ENCODE measurements around the gene PTPRC.
"Not testable (repeated sequence)": the region's sequence is repeated elsewhere in the genome, so short reads cannot be mapped to it uniquely, and the experiment has no call there.

PTPRC gene, protein sequence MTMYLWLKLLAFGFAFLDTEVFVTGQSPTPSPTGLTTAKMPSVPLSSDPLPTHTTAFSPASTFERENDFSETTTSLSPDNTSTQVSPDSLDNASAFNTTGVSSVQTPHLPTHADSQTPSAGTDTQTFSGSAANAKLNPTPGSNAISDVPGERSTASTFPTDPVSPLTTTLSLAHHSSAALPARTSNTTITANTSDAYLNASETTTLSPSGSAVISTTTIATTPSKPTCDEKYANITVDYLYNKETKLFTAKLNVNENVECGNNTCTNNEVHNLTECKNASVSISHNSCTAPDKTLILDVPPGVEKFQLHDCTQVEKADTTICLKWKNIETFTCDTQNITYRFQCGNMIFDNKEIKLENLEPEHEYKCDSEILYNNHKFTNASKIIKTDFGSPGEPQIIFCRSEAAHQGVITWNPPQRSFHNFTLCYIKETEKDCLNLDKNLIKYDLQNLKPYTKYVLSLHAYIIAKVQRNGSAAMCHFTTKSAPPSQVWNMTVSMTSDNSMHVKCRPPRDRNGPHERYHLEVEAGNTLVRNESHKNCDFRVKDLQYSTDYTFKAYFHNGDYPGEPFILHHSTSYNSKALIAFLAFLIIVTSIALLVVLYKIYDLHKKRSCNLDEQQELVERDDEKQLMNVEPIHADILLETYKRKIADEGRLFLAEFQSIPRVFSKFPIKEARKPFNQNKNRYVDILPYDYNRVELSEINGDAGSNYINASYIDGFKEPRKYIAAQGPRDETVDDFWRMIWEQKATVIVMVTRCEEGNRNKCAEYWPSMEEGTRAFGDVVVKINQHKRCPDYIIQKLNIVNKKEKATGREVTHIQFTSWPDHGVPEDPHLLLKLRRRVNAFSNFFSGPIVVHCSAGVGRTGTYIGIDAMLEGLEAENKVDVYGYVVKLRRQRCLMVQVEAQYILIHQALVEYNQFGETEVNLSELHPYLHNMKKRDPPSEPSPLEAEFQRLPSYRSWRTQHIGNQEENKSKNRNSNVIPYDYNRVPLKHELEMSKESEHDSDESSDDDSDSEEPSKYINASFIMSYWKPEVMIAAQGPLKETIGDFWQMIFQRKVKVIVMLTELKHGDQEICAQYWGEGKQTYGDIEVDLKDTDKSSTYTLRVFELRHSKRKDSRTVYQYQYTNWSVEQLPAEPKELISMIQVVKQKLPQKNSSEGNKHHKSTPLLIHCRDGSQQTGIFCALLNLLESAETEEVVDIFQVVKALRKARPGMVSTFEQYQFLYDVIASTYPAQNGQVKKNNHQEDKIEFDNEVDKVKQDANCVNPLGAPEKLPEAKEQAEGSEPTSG (N-terminal part only)

DNA sequence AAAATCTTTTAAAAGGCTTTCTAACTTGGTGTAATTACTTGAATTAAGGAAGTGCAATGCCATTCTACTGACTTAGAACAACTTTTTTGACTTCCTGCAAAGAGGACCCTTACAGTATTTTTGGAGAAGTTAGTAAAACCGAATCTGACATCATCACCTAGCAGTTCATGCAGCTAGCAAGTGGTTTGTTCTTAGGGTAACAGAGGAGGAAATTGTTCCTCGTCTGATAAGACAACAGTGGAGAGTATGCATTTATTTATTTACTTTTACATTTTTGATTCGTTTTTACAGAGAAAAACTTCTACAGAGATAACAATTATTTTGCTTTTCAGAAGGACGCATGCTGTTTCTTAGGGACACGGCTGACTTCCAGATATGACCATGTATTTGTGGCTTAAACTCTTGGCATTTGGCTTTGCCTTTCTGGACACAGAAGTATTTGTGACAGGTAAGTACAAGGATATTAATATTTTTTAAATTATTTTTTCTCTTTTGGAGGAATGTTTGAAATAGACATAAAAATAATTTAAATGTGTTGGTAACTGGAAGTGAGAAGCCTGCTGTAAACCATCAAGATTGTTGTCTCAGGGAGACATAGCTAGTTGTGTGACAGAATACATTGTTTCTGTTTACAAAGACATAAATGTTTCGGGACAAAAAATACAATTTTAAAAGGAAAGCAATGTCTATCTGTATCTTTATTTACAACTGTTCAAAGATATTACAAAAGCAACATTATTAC, at the start of gene PTPRC:
PTPRC (plus strand) TSS at position 147 of the 742 bp plus-strand sequence; CDS start at position 376, 229 bp downstream.
- DNase-seq (ENCODE audit: low spot score), result peak; percentile 69

DNA sequence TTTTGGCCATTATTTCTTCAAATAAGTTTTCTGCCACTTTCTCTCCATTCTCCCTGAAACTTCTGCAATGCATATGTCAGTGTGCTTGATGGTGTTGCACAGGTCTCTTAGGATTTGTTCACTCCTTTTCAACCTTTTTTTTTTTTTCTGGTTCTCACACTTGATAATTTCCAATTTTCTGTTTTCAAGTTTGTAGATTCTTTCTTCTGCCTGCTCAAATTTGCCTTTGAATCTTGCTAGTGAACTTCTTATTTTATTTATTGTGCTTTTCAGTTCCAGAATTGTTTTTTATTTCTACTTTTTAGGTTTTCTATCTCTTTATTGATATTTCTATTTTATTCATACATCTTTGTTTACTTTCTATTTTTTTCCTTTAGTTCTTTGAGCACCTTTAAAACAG, 48.4 kb upstream of the PTPRC start:
- no peak for DNase-seq (ENCODE audit: low spot score)

GRCh38 chr1:198595765-198596164, 43.1 kb upstream of the PTPRC start:
- no peak for DNase-seq (ENCODE audit: low spot score)

- DNase-seq (ENCODE audit: low spot score), result peak; percentile 7
These were observed 41.0 kb upstream of the PTPRC start for GRCh38 chr1:198597690-198598430.

- no peak for DNase-seq (ENCODE audit: low spot score)
These were observed 40.0 kb upstream of the PTPRC start for GRCh38 chr1:198598796-198599321.

DNA sequence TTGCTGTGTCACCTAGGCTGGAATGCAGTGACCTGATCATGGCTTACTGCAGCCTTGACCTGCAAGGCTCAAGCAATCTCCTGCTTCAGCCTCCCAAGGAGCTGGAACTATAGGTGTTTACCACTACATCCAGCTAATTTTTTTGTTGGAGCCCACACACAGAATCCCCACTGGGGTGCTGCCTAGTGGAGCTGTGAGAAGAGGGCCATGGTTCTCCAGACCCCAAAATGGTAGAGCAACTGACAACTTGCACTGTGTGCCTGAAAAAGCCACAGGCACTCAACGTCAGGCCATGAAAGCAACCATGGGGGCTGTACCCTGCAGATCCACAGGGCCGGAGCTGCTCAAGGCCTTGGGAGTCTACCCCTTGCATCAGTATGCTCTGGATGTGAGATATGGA, 39.1 kb upstream of the PTPRC start:
- DNase-seq (ENCODE audit: low spot score), result no peak

DNA sequence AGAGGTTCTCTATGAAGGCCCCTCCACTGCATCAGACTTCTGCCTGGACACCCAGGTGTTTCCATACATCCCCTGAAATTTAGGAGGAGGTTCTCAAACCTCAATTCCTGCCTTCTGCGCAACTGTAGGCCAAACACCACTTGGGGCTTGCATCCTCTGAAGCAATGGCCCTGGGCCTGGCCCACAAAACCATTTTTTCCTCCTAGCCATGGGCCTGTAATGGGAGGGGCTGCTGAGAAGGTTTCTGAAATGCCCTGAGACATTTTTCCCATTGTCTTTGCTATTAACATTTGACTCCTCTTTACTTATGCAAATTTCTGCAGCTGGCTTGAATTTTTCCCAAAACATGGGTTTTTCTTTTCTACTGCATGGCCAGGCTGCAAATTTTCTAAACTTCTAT, 37.9 kb upstream of the PTPRC start:
- DNase-seq (ENCODE audit: low spot score), result no peak

- not testable (repeated sequence) for DNase-seq (ENCODE audit: low spot score)
These were observed 37.5 kb upstream of the PTPRC start for GRCh38 chr1:198601310-198601709.

DNA sequence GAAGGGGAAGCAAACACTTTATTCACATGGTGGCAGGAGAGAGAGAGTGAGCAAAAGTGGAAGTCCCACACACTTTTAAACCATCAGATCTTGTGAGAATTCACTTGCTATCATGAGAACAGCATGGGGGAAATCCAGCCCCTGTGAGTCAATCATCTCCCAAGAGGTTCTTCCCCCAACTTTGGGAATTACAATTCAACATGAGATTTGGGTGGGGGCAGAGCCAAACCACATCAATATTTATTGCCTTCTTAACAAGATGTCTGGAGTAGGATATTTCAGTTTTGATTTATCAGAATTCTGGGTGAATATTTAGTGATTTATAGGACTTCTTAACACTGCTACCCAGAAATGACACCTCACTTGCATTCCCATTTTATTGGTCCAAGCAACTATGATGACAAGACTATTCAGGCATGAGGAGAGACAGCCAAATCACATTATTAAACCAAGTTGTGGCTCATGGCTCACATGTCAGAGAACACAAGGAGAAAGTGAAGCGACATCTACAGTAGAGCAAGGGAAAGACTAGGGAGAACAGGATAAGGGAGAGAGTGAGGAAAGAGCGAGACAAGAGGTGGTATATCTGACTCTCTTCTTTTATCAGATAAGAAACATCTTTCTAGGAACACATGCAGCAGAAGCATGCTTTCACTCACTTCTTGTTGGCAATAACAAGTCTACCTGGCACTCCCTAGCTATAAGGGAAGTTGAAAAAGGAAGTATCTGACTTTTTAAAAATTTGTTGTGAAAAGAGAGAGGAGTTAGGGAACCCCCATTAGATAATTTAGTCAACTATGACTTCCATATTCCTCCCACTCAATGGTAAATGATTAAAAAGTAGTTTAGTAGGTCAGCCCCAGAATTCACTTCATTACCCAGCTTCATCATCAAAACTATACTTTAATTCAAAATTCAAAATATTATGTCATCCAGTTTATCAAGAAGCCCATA, 36.6 kb upstream of the PTPRC start:
- DNase-seq (ENCODE audit: low spot score), result no peak

- DNase-seq (ENCODE audit: low spot score), result no peak
These were observed 33.9 kb upstream of the PTPRC start for GRCh38 chr1:198604975-198605374.

GRCh38 chr1:198605406-198605805, 33.4 kb upstream of the PTPRC start:
- no peak for DNase-seq (ENCODE audit: low spot score)

GRCh38 chr1:198606020-198606438, 32.8 kb upstream of the PTPRC start:
- DNase-seq (ENCODE audit: low spot score), result no peak

- DNase-seq (ENCODE audit: low spot score), result no peak
These were observed 31.1 kb upstream of the PTPRC start for GRCh38 chr1:198607714-198608113.

DNA sequence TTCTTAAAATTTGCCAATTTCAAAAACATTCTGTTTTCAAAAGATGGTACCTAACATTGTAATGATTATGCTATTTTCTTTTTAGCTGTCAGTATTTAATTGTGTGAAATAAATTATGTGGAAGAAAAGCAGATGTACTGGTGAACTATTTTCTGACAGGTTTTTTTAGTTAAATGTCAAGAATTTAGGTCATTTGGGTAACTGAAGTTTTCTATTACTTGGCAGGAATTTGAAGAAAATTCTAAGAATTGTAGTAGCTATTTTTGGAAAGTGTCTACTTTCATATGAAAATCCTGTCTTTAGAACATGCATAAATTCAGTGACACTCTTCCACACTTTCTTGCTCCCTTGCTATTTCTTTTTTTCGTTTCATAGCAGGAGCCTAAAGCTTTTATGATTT, 28.5 kb upstream of the PTPRC start:
- DNase-seq (ENCODE audit: low spot score), result no peak

DNA sequence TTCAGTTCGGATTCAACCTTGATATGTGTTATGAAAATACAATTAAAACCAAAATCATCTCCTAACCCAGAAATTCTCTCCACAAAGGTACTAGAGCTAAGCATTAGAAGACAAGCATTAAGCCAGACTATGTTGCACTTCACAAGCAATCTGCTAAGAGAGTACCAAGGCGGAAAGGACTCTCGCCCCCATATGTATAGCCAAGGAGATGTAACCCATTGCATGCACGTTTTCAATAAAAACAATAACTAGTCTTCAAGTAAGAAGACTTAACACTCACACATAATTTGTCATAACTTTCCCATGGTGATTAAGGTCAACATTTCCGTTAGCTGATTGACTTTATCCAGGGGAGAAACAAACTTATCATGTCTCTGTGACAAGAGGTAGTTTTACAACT, 27.6 kb upstream of the PTPRC start:
- DNase-seq (ENCODE audit: low spot score), result no peak

- DNase-seq (ENCODE audit: low spot score), result peak; percentile 21
These were observed 26.2 kb upstream of the PTPRC start for GRCh38 chr1:198612471-198613260.

GRCh38 chr1:198617406-198617805, 21.4 kb upstream of the PTPRC start:
- DNase-seq (ENCODE audit: low spot score), result no peak

GRCh38 chr1:198619375-198620140, 19.3 kb upstream of the PTPRC start:
- DNase-seq (ENCODE audit: low spot score), result no peak

Measured in globus pallidus (tissue), 1 donor.